Kidney epithelial cell (primary cell): ENCODE measurements around the gene ERGIC1. TPM values are rescaled to one million over a fixed set of nuclear protein-coding genes. Genes with fewer than 3 reads are reported as not detected.
"Not testable (repeated sequence)": the region's sequence is repeated elsewhere in the genome, so short reads cannot be mapped to it uniquely, and the experiment has no call there.

Experiments used
- DNase-seq: peaks from one replicate; pipeline ENCODE4 v3.0.0-alpha.2; 2010; ENCODE audit warnings: low read depth
- H3K27me3 ChIP-seq: 2 replicates; pipeline ENCODE4 v1.6.0; 2011; ENCODE audit warnings: low read length; ENCODE audit not compliant: control insufficient read depth, insufficient read depth
- H3K36me3 ChIP-seq: 2 replicates; pipeline ENCODE4 v1.5.1; 2011; ENCODE audit warnings: low read length; ENCODE audit not compliant: control insufficient read depth, insufficient read depth
- H3K4me3 ChIP-seq: 2 replicates; pipeline ENCODE4 v1.5.1; 2011; ENCODE audit warnings: low read depth, mild to moderate bottlenecking, control low read depth, low read length
- CTCF ChIP-seq: IDR thresholded peaks from 2 replicates; pipeline ENCODE4 v1.5.1; 2011; ENCODE audit warnings: mild to moderate bottlenecking, moderate library complexity, low read length, control low read depth, inconsistent platforms; ENCODE audit not compliant: insufficient read depth, poor library complexity, severe bottlenecking
- total RNA-seq: library from RNA; depleted of rRNA; stranded (reverse); fragments of >200 nt; gene quantifications from 2 replicates; pipeline ENCODE4 v1.2.3, GENCODE V29; 2015

ERGIC1 gene
- total RNA-seq, 1 donor from 2014 or later: 183 TPM

- H3K36me3 ChIP-seq: peaks cover 1% of the 10 kb centered on the region
- H3K4me3 ChIP-seq: no peak overlapping the region
- no peak for TF ChIP-seq CTCF
- no peak for DNase-seq
- no peaks in the 10 kb centered on the region for H3K27me3 ChIP-seq
Measured at GRCh38 chr5:172891716-172892421, 57.8 kb downstream of the ERGIC1 start.

- no peaks in the 10 kb centered on the region for H3K27me3 ChIP-seq
- peaks cover 1% of the 10 kb centered on the region for H3K36me3 ChIP-seq
- H3K4me3 ChIP-seq: no peak overlapping the region
- no peak for DNase-seq
- no peak for TF ChIP-seq CTCF
Measured at GRCh38 chr5:172892713-172893112, 58.7 kb downstream of the ERGIC1 start.

GRCh38 chr5:172894767-172895388 is 60.8 kb downstream of the ERGIC1 start:
- DNase-seq: no peak
- TF ChIP-seq CTCF: no peak
- no peaks in the 10 kb centered on the region for H3K27me3 ChIP-seq
- no peak overlapping the region for H3K4me3 ChIP-seq
- H3K36me3 ChIP-seq: peaks cover 1% of the 10 kb centered on the region

GRCh38 chr5:172895549-172895948 is 61.5 kb downstream of the ERGIC1 start:
- no peak for TF ChIP-seq CTCF
- no peaks in the 10 kb centered on the region for H3K27me3 ChIP-seq
- no peaks in the 10 kb centered on the region for H3K36me3 ChIP-seq
- no peak for DNase-seq
- no peak overlapping the region for H3K4me3 ChIP-seq

- Histone ChIP-seq H3K36me3 (no peaks in the 10 kb centered on the region), H3K27me3 (no peaks in the 10 kb centered on the region), H3K4me3 (no peak overlapping the region)
- no peak for TF ChIP-seq CTCF
- DNase-seq: no peak
Measured at GRCh38 chr5:172896465-172896864, 62.4 kb downstream of the ERGIC1 start.

- DNase-seq, H3K36me3 ChIP-seq, H3K27me3 ChIP-seq, H3K4me3 ChIP-seq: not testable (repeated sequence)
Measured at GRCh38 chr5:172897067-172897466, 63.0 kb downstream of the ERGIC1 start.
